Keratinocyte (primary cell): ENCODE results near the gene EYA4. TPM values are rescaled to one million over a fixed set of nuclear protein-coding genes. Genes with fewer than 3 reads are reported as not detected.
A peak's percentile ranks its signal among the peaks of the same experiment; 100 is the strongest.

Experiments used
- DNase-seq: peaks from one replicate; pipeline ENCODE4 v3.0.0-alpha.2; 2011; ENCODE audit warnings: low read depth, missing footprints, low spot score
- FAIRE-seq: peaks from 2 replicates; lab custom pipeline; 2011; peaks lifted over from hg19 to GRCh38; lab: Jason Lieb, UNC
- H2AFZ ChIP-seq: 2 replicates; pipeline ENCODE4 v1.6.0; 2012; ENCODE audit warnings: low read length, control low read depth, inconsistent platforms; ENCODE audit not compliant: control insufficient read depth
- H3K27ac ChIP-seq: 2 replicates; pipeline ENCODE4 v1.5.1; 2011; ENCODE audit warnings: low read length; ENCODE audit not compliant: control insufficient read depth, insufficient read depth
- H3K27me3 ChIP-seq: 3 replicates; pipeline ENCODE4 v1.6.0; 2011; ENCODE audit warnings: low read length; ENCODE audit not compliant: control insufficient read depth, insufficient read depth; ENCODE audit errors: extremely low read depth
- H3K36me3 ChIP-seq, 2 experiments: 2 replicates in 1 of 2; 3 replicates in 1 of 2; pipeline ENCODE4 v1.5.1; 2011; ENCODE audit warnings: low read length in 2 of 2, mild to moderate bottlenecking in 1 of 2; ENCODE audit not compliant: control insufficient read depth in 2 of 2, insufficient read depth in 2 of 2; ENCODE audit errors: extremely low read depth in 1 of 2
- H3K4me1 ChIP-seq: 3 replicates; pipeline ENCODE4 v1.5.1; 2011; ENCODE audit warnings: low read length; ENCODE audit not compliant: control insufficient read depth, insufficient read depth; ENCODE audit errors: extremely low read depth
- H3K4me2 ChIP-seq: 3 replicates; pipeline ENCODE4 v1.6.0; 2011; ENCODE audit warnings: low read depth, low read length; ENCODE audit not compliant: control insufficient read depth, insufficient read depth; ENCODE audit errors: extremely low read depth
- H3K4me3 ChIP-seq, 3 experiments: fragments of 200-600 bp in 1 of 3; sonication (generic) in 1 of 3; 2 replicates in 2 of 3; 3 replicates in 1 of 3; pipeline ENCODE4 v1.5.1; 2011 to 2016; ENCODE audit warnings: low read length in 3 of 3, mild to moderate bottlenecking in 3 of 3, control low read depth in 2 of 3, inconsistent platforms in 1 of 3, low read depth in 1 of 3, mixed read lengths in 1 of 3, mixed run types in 1 of 3, moderate library complexity in 1 of 3; ENCODE audit not compliant: control insufficient read depth in 2 of 3, insufficient read depth in 2 of 3; ENCODE audit errors: extremely low read depth in 1 of 3
- H3K79me2 ChIP-seq: 2 replicates; pipeline ENCODE4 v1.6.0; 2012; ENCODE audit warnings: low read length; ENCODE audit not compliant: control insufficient read depth, insufficient read depth
- H3K9ac ChIP-seq: 3 replicates; pipeline ENCODE4 v1.6.0; 2011; ENCODE audit warnings: low read length; ENCODE audit not compliant: control insufficient read depth, insufficient read depth; ENCODE audit errors: extremely low read depth
- H3K9me1 ChIP-seq: 3 replicates; pipeline ENCODE4 v1.6.0; 2011; ENCODE audit warnings: low read length; ENCODE audit not compliant: control insufficient read depth, insufficient read depth; ENCODE audit errors: extremely low read depth
- H3K9me3 ChIP-seq: 2 replicates; pipeline ENCODE4 v1.5.1; 2012; ENCODE audit warnings: low read depth, low read length; ENCODE audit not compliant: control insufficient read depth
- H4K20me1 ChIP-seq: 3 replicates; pipeline ENCODE4 v1.6.0; 2011; ENCODE audit warnings: low read length; ENCODE audit not compliant: control insufficient read depth, insufficient read depth; ENCODE audit errors: extremely low read depth
- CTCF ChIP-seq, 3 experiments: IDR thresholded peaks in 1 of 3; conservative IDR thresholded peaks in 1 of 3; optimal IDR thresholded peaks in 1 of 3; 2 replicates in 2 of 3; 3 replicates in 1 of 3; pipeline versions ENCODE3 to v1.5.1; 2011; ENCODE audit warnings: low read length in 3 of 3, mild to moderate bottlenecking in 3 of 3, moderate library complexity in 2 of 3, control low read depth in 1 of 3, inconsistent platforms in 1 of 3; ENCODE audit not compliant: insufficient read depth in 2 of 3; ENCODE audit errors: extremely low read depth in 1 of 3
- EZH2 ChIP-seq: IDR thresholded peaks from one replicate; pipeline ENCODE4 v1.6.1; 2012; ENCODE audit warnings: inconsistent platforms, mild to moderate bottlenecking, low read length, moderate library complexity
- dilution Hi-C: fragments of 300-500 bp; cut with MboI; formaldehyde crosslinking; loops from one replicate; pipeline ENCODE4 v1.7.0; 2020; ENCODE audit warnings: low sequenced_read_pairs; ENCODE audit not compliant: extremely low pct_ligation_motif_present
- polyA plus RNA-seq, 5 experiments: library from polyadenylated mRNA; depleted of rRNA in 3 of 5; stranded (reverse) in 3 of 5; stranded (forward) in 1 of 5; unstranded in 1 of 5; fragments of >200 nt; gene quantifications; 1 replicate in 1 of 5; 2 replicates in 3 of 5; 3 replicates in 1 of 5; pipeline versions ENCODE4 v1.2.1 to v1.2.3, GENCODE V29; 2011 to 2012; ENCODE audit warnings: missing spikeins in 2 of 5, low read depth in 1 of 5, low replicate concordance in 1 of 5

EYA4 gene
- polyA plus RNA-seq, 1 donor (not counting 4 experiments of a cell fraction or from before 2014, with no cell fraction given) = 0.01 TPM

GRCh38 chr6:133505681-133506080 lies 264.5 kb downstream of the EYA4 start:
- Histone ChIP-seq H3K79me2 (no peaks in the 10 kb centered on the region), H2AFZ (no peak overlapping the region), H4K20me1 (no peaks in the 10 kb centered on the region), H3K9ac (no peak overlapping the region), H3K9me1 (no peaks in the 10 kb centered on the region), H3K27me3 (peaks cover 3% of the 10 kb centered on the region), H3K4me3 (no peak overlapping the region), H3K4me1 (no peaks in the 10 kb centered on the region), H3K27ac (no peak overlapping the region), H3K36me3 (no peaks in the 10 kb centered on the region), H3K9me3 (no peaks in the 10 kb centered on the region), H3K4me2 (no peak overlapping the region)
- FAIRE-seq (no peak), DNase-seq (no peak)
- no peak for TF ChIP-seq CTCF (optimal IDR thresholded peaks at IDR 0.05 in 1 of 3, IDR thresholded peaks at IDR 0.05 in 1 of 3, conservative IDR thresholded peaks at IDR 0.05 in 1 of 3; ENCODE audit: extremely low read depth in 1 of 3, insufficient read depth in 2 of 3, low read length in 3 of 3)
- TF ChIP-seq EZH2 = no peak
- dilution Hi-C loops = no loop called here

- DNase-seq (no peak), FAIRE-seq (peak; percentile 34)
- no peak overlapping the region for H3K9ac ChIP-seq
- no peak overlapping the region for H3K27ac ChIP-seq
- peaks cover 3% of the 10 kb centered on the region for H3K27me3 ChIP-seq
- dilution Hi-C loops = no loop called here
- H3K4me2 ChIP-seq = no peak overlapping the region
- no peaks in the 10 kb centered on the region for H3K9me1 ChIP-seq
- H3K4me1 ChIP-seq = no peaks in the 10 kb centered on the region
- H3K79me2 ChIP-seq = no peaks in the 10 kb centered on the region
- no peak overlapping the region for H3K4me3 ChIP-seq
- no peak overlapping the region for H2AFZ ChIP-seq
- H3K36me3 ChIP-seq = no peaks in the 10 kb centered on the region
- no peaks in the 10 kb centered on the region for H3K9me3 ChIP-seq
- no peak for TF ChIP-seq EZH2
- peak; percentile 63 to 84 (median 68) for TF ChIP-seq CTCF (optimal IDR thresholded peaks at IDR 0.05 in 1 of 3, IDR thresholded peaks at IDR 0.05 in 1 of 3, conservative IDR thresholded peaks at IDR 0.05 in 1 of 3; ENCODE audit: extremely low read depth in 1 of 3, insufficient read depth in 2 of 3, low read length in 3 of 3)
- no peaks in the 10 kb centered on the region for H4K20me1 ChIP-seq
Observed at GRCh38 chr6:133512410-133513016, 271.4 kb downstream of the EYA4 start.
